ENCODE results near the gene MCUB. TPM values are rescaled to one million over a fixed set of nuclear protein-coding genes. Genes with fewer than 3 reads are reported as not detected.
A peak's percentile ranks its signal among the peaks of the same experiment; 100 is the strongest.
"Not testable (repeated sequence)": the region's sequence is repeated elsewhere in the genome, so short reads cannot be mapped to it uniquely, and the experiment has no call there.

MCUB gene, protein sequence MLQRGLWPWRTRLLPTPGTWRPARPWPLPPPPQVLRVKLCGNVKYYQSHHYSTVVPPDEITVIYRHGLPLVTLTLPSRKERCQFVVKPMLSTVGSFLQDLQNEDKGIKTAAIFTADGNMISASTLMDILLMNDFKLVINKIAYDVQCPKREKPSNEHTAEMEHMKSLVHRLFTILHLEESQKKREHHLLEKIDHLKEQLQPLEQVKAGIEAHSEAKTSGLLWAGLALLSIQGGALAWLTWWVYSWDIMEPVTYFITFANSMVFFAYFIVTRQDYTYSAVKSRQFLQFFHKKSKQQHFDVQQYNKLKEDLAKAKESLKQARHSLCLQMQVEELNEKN
- 10 to 100 TPM; 69.1 to 71.8 TPM for total RNA-seq

DNA sequence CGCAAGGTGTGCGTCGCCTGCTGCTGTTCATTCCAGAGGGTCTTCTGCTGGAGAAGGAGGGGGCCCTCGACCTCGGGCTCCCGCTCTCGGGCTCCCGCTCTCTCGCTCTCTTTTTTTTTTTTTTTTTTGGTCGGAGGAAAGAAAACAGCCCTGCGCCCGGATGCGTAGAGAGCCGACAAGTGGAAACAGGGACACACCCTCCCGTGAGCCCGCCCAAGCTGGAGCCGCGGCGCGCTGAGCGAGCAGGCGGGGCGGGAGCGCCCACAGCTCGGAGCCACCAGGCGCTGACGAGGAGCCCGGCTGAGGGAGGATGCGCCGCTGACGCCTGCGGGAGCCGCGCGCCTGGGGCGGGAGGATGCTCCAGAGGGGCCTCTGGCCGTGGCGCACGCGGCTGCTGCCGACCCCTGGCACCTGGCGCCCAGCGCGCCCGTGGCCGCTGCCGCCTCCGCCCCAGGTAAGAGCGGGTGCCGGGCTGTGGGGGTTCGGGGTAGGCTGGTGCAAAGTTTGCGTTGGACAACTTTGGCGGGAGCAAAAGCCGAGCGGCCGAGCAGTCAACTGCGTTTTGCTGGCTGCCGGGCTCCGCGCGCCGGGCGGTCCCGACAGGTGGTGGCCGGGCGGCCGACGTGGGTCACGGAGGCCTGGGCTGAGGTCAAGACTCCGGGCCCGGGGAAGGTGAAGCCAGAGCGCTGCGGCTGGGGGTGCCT is at the start of gene MCUB:
TSS of gene MCUB (plus strand) at position 264 of the 704 bp plus-strand sequence. CDS start at position 356, 92 bp downstream.
- CTCF ChIA-PET: interaction anchor here (0.6 to 1.9 kb wide), 6 partner anchors 14 to 903 kb away, joined by 3 to 4 read pairs (median 3); partner anchors contain the start of gene SEC24B
- Mint-ChIP-seq H3K27me3 (ENCODE audit: low read depth) (no peaks in the 10 kb centered on the region), H3K9me3 (peaks cover 3% of the 10 kb centered on the region), H3K36me3 (ENCODE audit: low read depth) (peaks cover 19% of the 10 kb centered on the region), H3K4me1 (ENCODE audit: low read depth) (peaks cover 54% of the 10 kb centered on the region), H3K27ac (peak within 1 kb of the TSS; percentile 95), H3K4me3 (peak within 1 kb of the TSS; percentile 88)
- intact Hi-C loops (cut with micrococcal nuclease): loop anchor here (1.0 to 10.0 kb wide), 9 partner anchors 127 to 1465 kb away; partner anchors contain the start of genes GAR1 and SEC24B
- DNase-seq: peak; percentile 94

DNA sequence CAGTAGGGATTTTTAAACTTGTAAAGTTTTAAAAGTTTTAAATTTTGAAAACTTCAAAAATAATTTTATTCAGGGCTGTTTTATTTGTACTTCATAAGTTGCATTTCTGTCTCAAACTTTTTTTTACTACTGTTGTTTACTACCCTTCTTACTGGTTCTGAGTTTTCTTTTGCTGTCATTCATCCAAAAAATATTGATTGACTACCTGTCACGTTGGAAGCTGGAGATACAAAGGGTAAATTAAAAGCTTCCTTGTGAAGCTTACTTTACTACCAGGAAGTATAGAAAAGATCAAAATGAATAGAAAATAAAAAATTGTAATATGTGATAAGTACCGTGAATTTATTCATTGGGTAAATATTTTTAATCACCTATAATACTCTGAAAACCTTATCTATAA is 49.4 kb upstream of the MCUB start:
- CTCF ChIA-PET: no interaction called here
- no peaks in the 10 kb centered on the region for H3K9me3 Mint-ChIP-seq
- H3K27me3 Mint-ChIP-seq (ENCODE audit: low read depth): no peaks in the 10 kb centered on the region
- H3K36me3 Mint-ChIP-seq (ENCODE audit: low read depth): peaks cover 33% of the 10 kb centered on the region
- no peak overlapping the region for H3K27ac Mint-ChIP-seq
- DNase-seq: no peak
- no peaks in the 10 kb centered on the region for H3K4me1 Mint-ChIP-seq (ENCODE audit: low read depth)
- H3K4me3 Mint-ChIP-seq: no peak overlapping the region
- intact Hi-C loops (cut with micrococcal nuclease): no loop called here

DNA sequence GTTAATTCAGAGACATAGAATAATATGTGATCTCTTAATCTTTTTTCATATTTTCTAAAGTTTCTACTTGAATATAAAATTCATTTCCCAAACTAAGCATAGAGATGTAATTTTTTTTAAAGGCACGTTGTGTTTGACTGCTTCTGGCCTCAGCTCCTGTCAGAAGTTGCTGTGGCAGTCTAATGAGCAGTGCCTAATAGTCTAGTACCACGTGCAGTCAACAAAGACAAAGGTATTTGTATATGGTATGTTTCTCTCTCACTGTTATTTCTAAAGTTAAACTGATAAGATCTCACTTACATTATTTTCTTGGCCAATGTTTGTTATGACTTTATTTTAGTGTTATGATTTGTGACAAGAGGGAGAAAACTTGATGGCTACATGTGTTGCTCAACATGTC is 48.6 kb upstream of the MCUB start:
- H3K36me3 Mint-ChIP-seq (ENCODE audit: low read depth): peaks cover 31% of the 10 kb centered on the region
- intact Hi-C loops (cut with micrococcal nuclease): no loop called here

DNA sequence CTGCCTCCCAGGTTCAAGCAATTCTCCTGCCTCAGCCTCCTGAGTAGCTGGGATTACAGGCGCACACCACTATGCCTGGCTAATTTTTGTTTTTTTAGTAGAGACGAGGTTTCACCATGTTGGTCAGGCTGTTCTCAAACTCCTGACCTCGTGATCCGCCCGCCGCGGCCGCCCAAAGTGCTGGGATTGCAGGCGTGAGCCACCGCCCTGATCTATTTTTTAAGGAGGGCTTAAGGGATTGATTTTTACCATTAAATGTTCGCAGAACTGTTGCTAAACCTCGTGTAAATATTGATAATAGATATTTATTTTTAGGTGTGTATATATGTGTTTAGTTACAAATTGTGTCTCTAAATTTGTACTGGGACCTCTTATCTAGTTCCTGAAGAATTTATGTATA is 46.7 kb upstream of the MCUB start:
- H3K9me3 Mint-ChIP-seq; H3K4me1 Mint-ChIP-seq (ENCODE audit: low read depth): not testable (repeated sequence)

More for the DNA sequence above, 48.6 kb upstream of the MCUB start:
- no peaks in the 10 kb centered on the region for H3K4me1 Mint-ChIP-seq (ENCODE audit: low read depth)
- no peak overlapping the region for H3K27ac Mint-ChIP-seq
- H3K4me3 Mint-ChIP-seq: no peak overlapping the region
- no peaks in the 10 kb centered on the region for H3K27me3 Mint-ChIP-seq (ENCODE audit: low read depth)
- H3K9me3 Mint-ChIP-seq: no peaks in the 10 kb centered on the region
- CTCF ChIA-PET: no interaction called here
- DNase-seq: no peak

DNA sequence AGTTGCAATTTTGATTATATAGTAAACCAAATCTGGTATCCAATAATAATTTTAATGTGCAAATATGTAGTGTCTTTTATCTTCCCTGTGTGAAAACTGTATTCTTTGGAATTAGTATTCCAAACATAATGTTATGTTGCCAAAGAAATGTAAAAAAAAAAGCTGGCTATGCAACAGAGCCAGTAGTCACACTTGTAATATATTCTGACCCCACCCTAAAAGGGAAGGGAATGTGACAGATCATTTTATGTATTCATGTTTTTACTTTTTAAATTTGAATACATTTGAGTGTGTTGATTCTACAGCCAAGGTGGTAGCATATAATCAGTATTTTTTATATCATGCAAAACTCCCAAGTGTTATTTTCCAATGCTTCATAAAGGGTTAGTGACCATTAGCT is 27.9 kb upstream of the MCUB start:
- intact Hi-C loops (cut with micrococcal nuclease): no loop called here
- CTCF ChIA-PET: interaction anchor here (0.6 to 1.6 kb wide), 5 partner anchors 10 to 294 kb away, joined by 3 to 4 read pairs (median 3); no protein-coding TSS in a partner anchor
- Mint-ChIP-seq H3K27ac (no peak overlapping the region), H3K27me3 (ENCODE audit: low read depth) (no peaks in the 10 kb centered on the region), H3K4me1 (ENCODE audit: low read depth) (no peaks in the 10 kb centered on the region), H3K4me3 (no peak overlapping the region), H3K36me3 (ENCODE audit: low read depth) (peaks cover 34% of the 10 kb centered on the region), H3K9me3 (no peaks in the 10 kb centered on the region)
- no peak for DNase-seq

More for the DNA sequence above, 46.7 kb upstream of the MCUB start:
- peaks cover 35% of the 10 kb centered on the region for H3K36me3 Mint-ChIP-seq (ENCODE audit: low read depth)
- H3K27ac Mint-ChIP-seq; H3K27me3 Mint-ChIP-seq (ENCODE audit: low read depth); intact Hi-C loops (cut with micrococcal nuclease); H3K4me3 Mint-ChIP-seq; DNase-seq: not testable (repeated sequence)
- CTCF ChIA-PET: interaction anchor here (0.7 kb wide), 1 partner anchor 13 kb away, joined by 3 read pairs; no protein-coding TSS in a partner anchor

DNA sequence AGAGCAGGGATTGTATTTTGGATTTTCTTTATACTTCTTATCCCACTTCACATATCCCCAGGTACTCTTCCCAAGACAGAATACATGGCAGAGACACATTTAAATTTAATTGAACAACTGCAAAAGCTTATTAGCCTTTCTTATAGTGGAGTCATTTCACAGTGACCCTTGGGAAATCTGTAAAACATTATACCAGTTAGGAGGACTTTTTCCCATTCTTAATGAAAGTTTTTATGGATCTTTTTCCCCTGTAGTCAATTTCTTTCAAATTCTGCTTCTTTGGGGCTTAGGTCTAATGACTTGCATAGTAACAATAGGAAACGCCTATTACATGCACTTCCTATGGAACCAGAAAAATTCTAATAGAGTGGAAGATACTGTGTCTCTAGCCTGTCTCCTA is 14.6 kb upstream of the MCUB start:
- Mint-ChIP-seq H3K27ac (no peak overlapping the region), H3K36me3 (ENCODE audit: low read depth) (peaks cover 17% of the 10 kb centered on the region), H3K27me3 (ENCODE audit: low read depth) (no peaks in the 10 kb centered on the region), H3K4me3 (no peak overlapping the region), H3K9me3 (peaks cover 5% of the 10 kb centered on the region), H3K4me1 (ENCODE audit: low read depth) (peaks cover 25% of the 10 kb centered on the region)
- no peak for DNase-seq
- intact Hi-C loops (cut with micrococcal nuclease): no loop called here
- CTCF ChIA-PET: interaction anchor here (1.8 kb wide), 1 partner anchor 113 kb away, joined by 4 read pairs; no protein-coding TSS in a partner anchor

DNA sequence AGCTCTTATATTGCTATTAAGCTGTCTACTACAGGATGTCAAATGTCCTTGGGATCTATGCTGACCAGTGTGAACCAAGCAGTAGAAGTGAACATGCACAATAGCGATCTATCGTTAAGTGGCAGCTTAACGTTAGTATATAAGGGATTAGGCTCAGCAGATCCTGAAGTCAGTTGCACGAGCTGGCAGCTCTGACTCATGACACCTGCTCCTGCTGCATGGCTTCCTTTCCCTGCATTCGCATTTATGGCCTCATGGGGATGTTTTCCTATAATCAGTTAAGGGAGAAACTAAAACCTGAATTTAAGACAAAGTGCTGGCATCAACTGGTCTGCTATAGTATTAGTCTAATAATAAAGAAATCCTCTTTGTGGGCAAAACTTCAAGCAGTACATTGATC is 12.7 kb upstream of the MCUB start:
- intact Hi-C loops (cut with micrococcal nuclease): no loop called here
- peaks cover 5% of the 10 kb centered on the region for H3K9me3 Mint-ChIP-seq
- CTCF ChIA-PET: interaction anchor here (0.5 to 1.0 kb wide), 3 partner anchors 95 to 255 kb away, joined by 3 to 4 read pairs (median 4); partner anchors contain the start of gene SEC24B
- no peak overlapping the region for H3K27ac Mint-ChIP-seq
- no peak for DNase-seq
- peaks cover 23% of the 10 kb centered on the region for H3K36me3 Mint-ChIP-seq (ENCODE audit: low read depth)
- H3K4me3 Mint-ChIP-seq: no peak overlapping the region
- peaks cover 25% of the 10 kb centered on the region for H3K4me1 Mint-ChIP-seq (ENCODE audit: low read depth)
- no peaks in the 10 kb centered on the region for H3K27me3 Mint-ChIP-seq (ENCODE audit: low read depth)

DNA sequence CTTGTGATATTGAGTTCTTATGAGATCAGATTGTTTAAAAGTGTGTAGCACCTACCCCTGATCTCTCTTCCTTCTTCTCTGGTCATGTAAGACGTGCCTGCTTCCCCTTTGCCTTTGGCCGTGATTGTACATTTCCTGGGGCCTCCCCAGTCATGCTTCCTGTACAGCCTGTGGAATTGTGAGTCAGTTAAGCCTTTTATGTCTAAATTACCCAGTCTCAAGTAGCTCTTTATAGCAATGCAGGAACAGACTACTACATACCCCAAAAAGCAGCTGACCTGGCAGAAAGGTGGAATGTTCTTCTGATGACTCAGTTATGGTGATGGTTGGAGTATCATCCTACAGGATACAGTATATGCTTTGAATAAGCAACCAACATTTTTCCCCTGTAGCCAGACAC is 11.4 kb upstream of the MCUB start:
- CTCF ChIA-PET: no interaction called here
- intact Hi-C loops (cut with micrococcal nuclease): no loop called here
- Mint-ChIP-seq H3K27me3 (ENCODE audit: low read depth) (no peaks in the 10 kb centered on the region), H3K4me1 (ENCODE audit: low read depth) (peaks cover 25% of the 10 kb centered on the region), H3K9me3 (peaks cover 9% of the 10 kb centered on the region), H3K27ac (no peak overlapping the region), H3K4me3 (no peak overlapping the region), H3K36me3 (ENCODE audit: low read depth) (peaks cover 29% of the 10 kb centered on the region)
- peak; percentile 74 for DNase-seq

DNA sequence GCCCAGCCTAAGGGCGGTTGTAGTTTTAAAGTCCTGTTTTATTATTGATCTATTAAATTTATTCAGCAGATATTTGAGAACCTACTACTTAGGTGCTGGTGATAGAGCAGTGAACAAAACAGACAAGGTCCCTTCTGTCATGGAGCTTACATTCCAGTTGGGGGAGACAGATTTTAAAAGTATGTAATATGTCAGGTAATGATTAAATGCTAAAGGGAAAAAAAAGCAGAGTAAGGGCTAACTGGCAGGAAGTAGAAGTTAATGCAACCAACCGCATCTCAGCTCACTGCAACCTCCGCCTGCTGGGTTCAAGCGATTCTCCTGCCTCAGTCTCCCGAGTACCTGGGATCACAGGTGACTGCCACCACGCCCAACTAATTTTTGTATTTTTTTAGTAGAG is 7.8 kb upstream of the MCUB start:
- Mint-ChIP-seq H3K27ac (no peak overlapping the region), H3K9me3 (peaks cover 9% of the 10 kb centered on the region), H3K27me3 (ENCODE audit: low read depth) (no peaks in the 10 kb centered on the region), H3K4me1 (ENCODE audit: low read depth) (peaks cover 26% of the 10 kb centered on the region), H3K4me3 (no peak overlapping the region), H3K36me3 (ENCODE audit: low read depth) (peaks cover 38% of the 10 kb centered on the region)
- CTCF ChIA-PET: no interaction called here
- DNase-seq: no peak
- intact Hi-C loops (cut with micrococcal nuclease): no loop called here

DNA sequence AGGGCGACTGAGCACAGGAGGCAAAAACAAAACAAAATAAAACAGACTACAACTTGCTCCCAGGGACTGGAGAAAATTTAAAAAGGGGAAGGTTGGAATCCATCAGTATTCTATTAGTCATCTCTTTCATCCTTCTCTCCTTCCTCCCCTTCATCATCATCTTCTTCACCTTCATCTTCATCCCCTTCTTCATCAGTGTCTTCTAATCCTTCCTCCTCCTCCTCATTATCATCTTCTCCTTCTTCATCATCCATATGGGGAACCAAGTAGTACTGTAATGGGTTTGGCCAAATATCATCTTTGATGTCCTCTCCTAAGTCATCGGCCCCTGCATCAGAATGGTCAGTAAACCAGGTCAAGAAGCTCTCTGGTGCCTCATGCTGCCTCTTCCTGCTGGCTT is 6.9 kb upstream of the MCUB start:
- H3K36me3 Mint-ChIP-seq (ENCODE audit: low read depth): peaks cover 38% of the 10 kb centered on the region
- CTCF ChIA-PET: no interaction called here

DNA sequence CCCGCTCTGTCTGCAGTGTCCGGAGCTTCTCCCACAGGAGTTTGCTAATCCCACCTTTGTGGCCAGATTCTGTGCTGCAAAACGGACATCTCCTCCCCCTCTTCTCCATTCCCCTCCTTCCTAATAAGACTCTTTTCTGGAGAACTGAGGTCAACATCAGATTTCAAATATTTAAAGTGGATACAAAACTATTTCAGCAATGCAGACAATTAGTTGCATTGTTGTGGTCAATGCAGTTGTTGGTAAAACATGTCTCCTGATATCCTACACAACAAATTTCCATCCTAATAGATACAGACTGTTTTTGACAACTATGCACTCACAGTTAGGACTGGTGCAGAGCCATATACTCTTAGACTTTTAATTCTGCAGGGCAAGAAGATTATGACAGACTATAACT is 5.1 kb upstream of the MCUB start:
- H3K27me3 Mint-ChIP-seq (ENCODE audit: low read depth): no peaks in the 10 kb centered on the region
- H3K9me3 Mint-ChIP-seq: peaks cover 7% of the 10 kb centered on the region

More for the DNA sequence above, 6.9 kb upstream of the MCUB start:
- Mint-ChIP-seq H3K27ac (no peak overlapping the region), H3K27me3 (ENCODE audit: low read depth) (no peaks in the 10 kb centered on the region), H3K4me3 (no peak overlapping the region), H3K9me3 (peaks cover 9% of the 10 kb centered on the region), H3K4me1 (ENCODE audit: low read depth) (peaks cover 21% of the 10 kb centered on the region)
- DNase-seq: no peak
- intact Hi-C loops (cut with micrococcal nuclease): no loop called here

DNA sequence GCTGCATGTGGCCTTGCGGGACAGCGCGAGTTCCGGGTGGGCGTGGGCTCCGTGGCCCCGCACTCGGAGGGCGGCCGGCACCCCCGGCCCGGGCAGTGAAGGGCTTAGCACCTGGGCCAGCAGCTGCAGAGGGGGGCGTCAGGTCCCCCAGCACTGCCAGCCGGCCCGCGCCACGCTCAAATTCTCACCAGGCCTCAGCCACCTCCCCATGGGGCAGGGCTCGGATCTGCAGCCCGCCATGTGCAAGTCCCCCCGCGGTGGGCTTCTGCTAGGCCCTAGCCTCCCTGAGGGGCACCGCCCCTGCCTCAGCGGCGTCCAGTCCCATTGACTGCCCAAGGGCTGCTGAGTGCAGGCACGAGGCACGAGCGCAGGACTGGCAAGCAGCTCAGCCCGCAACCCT is 2.6 kb upstream of the MCUB start:
- CTCF ChIA-PET: interaction anchor here (0.6 kb wide), 1 partner anchor 118 kb away, joined by 3 read pairs; no protein-coding TSS in a partner anchor
- Mint-ChIP-seq H3K27ac (no peak overlapping the region), H3K4me1 (ENCODE audit: low read depth) (peaks cover 27% of the 10 kb centered on the region), H3K36me3 (ENCODE audit: low read depth) (peaks cover 22% of the 10 kb centered on the region), H3K4me3 (no peak overlapping the region), H3K9me3 (peaks cover 7% of the 10 kb centered on the region), H3K27me3 (ENCODE audit: low read depth) (no peaks in the 10 kb centered on the region)
- no peak for DNase-seq
- intact Hi-C loops (cut with micrococcal nuclease): no loop called here

More for the DNA sequence above, 5.1 kb upstream of the MCUB start:
- Mint-ChIP-seq H3K4me3 (no peak overlapping the region), H3K4me1 (ENCODE audit: low read depth) (peaks cover 14% of the 10 kb centered on the region), H3K36me3 (ENCODE audit: low read depth) (peaks cover 33% of the 10 kb centered on the region), H3K27ac (no peak overlapping the region)
- intact Hi-C loops (cut with micrococcal nuclease): no loop called here
- no peak for DNase-seq
- CTCF ChIA-PET: interaction anchor here (0.9 kb wide), 1 partner anchor 268 kb away, joined by 3 read pairs; no protein-coding TSS in a partner anchor

All from activated naive CD4-positive, alpha-beta T cell treated with anti-CD3 and anti-CD28 coated beads for 36 hours (primary cell).